ENCODE results near the gene KCNN1. TPM values are rescaled to one million over a fixed set of nuclear protein-coding genes. Genes with fewer than 3 reads are reported as not detected.

The KCNN1 gene
- total RNA-seq, 1 donor from 2014 or later = 1.5 TPM

DNA sequence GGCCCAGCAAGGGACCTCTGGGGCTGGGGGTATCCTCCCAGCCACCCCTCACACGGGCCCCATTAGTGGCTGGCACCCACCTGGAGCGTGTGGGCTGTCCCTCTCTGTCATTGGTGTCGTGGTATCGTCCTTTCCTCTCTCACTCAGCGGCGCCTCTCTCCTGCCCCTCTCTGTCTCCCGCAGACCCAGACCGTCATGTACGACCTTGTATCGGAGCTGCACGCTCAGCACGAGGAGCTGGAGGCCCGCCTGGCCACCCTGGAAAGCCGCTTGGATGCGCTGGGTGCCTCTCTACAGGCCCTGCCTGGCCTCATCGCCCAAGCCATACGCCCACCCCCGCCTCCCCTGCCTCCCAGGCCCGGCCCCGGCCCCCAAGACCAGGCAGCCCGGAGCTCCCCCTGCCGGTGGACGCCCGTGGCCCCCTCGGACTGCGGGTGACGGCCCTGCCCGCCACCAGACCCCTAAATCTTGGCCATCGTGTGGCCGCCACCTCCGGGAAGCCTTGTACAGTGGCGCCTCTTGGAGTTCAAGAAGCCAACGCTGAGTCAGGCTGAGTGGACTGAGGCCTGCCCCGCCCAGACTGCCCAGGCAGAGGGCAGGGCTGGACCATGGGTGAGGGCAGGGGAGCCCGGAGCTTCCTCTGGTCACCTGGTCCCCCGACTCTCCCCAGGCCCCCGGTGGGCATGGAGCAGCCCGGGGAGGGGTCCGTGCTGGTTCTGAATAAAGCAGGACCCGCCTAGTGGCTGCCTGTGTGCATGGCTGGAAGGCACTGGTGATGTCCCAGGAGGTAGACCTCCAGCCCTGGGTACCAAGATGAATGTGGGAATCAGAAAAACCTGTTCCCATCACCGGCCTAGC, 31.3 kb downstream of the KCNN1 start:
- Histone ChIP-seq H3K9ac (ENCODE audit: low read length) (no peak overlapping the region), H3K36me3 (ENCODE audit: insufficient read depth, low read length) (no peaks in the 10 kb centered on the region), H3K4me2 (ENCODE audit: low read length) (no peak overlapping the region), H3K4me3 (ENCODE audit: insufficient read depth, low read depth, low read length) (no peak overlapping the region), H3K79me2 (ENCODE audit: insufficient read depth, low read length) (peaks cover 8% of the 10 kb centered on the region), H3K27me3 (ENCODE audit: insufficient read depth, low read length) (no peaks in the 10 kb centered on the region), H4K20me1 (ENCODE audit: insufficient read depth, low read length) (peaks cover 4% of the 10 kb centered on the region), H3K9me3 (ENCODE audit: insufficient read depth, low read depth, low read length) (no peaks in the 10 kb centered on the region), H3K27ac (ENCODE audit: low read depth, low read length) (no peak overlapping the region), H2AFZ (ENCODE audit: low read depth, low read length) (peak overlapping the region; percentile 41), H3K4me1 (ENCODE audit: insufficient read depth, low read length) (peaks cover 5% of the 10 kb centered on the region)
- Mint-ChIP-seq H3K9me3 (ENCODE audit: unreplicated experiment) (no peaks in the 10 kb centered on the region), H3K27me3 (ENCODE audit: low read depth, unreplicated experiment) (peaks cover 10% of the 10 kb centered on the region), H3K4me3 (ENCODE audit: unreplicated experiment) (no peak overlapping the region), H3K27ac (ENCODE audit: unreplicated experiment) (no peak overlapping the region), H3K4me1 (ENCODE audit: low read depth, unreplicated experiment) (no peaks in the 10 kb centered on the region), H3K36me3 (ENCODE audit: low read depth, unreplicated experiment) (no peaks in the 10 kb centered on the region)
- FAIRE-seq = no peak
- TF ChIP-seq, protein P1, sequence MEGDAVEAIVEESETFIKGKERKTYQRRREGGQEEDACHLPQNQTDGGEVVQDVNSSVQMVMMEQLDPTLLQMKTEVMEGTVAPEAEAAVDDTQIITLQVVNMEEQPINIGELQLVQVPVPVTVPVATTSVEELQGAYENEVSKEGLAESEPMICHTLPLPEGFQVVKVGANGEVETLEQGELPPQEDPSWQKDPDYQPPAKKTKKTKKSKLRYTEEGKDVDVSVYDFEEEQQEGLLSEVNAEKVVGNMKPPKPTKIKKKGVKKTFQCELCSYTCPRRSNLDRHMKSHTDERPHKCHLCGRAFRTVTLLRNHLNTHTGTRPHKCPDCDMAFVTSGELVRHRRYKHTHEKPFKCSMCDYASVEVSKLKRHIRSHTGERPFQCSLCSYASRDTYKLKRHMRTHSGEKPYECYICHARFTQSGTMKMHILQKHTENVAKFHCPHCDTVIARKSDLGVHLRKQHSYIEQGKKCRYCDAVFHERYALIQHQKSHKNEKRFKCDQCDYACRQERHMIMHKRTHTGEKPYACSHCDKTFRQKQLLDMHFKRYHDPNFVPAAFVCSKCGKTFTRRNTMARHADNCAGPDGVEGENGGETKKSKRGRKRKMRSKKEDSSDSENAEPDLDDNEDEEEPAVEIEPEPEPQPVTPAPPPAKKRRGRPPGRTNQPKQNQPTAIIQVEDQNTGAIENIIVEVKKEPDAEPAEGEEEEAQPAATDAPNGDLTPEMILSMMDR (IDR thresholded peaks at IDR 0.05; ENCODE audit: insufficient read depth, low read depth, low read length) = peak; percentile 9
- TF ChIP-seq EZH2 (IDR thresholded peaks at IDR 0.05; ENCODE audit: insufficient read depth, low read length) = no peak
- DNase-seq (ENCODE audit: low read depth) = no peak

DNA sequence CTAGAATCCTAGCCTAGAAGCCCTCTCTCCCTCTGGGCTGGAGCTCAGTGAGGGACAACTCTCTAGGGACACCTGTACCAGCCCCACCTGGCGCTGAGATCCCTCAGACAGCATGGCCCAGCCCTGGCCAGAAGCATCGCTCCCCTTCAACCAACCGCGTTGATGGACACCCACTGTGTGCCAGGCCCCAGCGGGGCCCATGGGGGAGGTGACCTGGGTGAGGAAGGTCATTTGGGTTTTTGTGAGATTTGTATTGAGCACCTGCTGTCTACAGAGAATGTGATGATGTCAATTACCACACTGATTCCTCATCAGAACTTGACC, 31.9 kb downstream of the KCNN1 start:
- no peak overlapping the region for H3K4me2 ChIP-seq (ENCODE audit: low read length)
- TF ChIP-seq, protein P1 (IDR thresholded peaks at IDR 0.05; ENCODE audit: insufficient read depth, low read depth, low read length) = no peak
- no peak for TF ChIP-seq EZH2 (IDR thresholded peaks at IDR 0.05; ENCODE audit: insufficient read depth, low read length)
- no peak overlapping the region for H3K27ac ChIP-seq (ENCODE audit: low read depth, low read length)
- peaks cover 10% of the 10 kb centered on the region for H3K27me3 Mint-ChIP-seq (ENCODE audit: low read depth, unreplicated experiment)
- H3K4me1 ChIP-seq (ENCODE audit: insufficient read depth, low read length) = peaks cover 5% of the 10 kb centered on the region
- no peak overlapping the region for H3K4me3 ChIP-seq (ENCODE audit: insufficient read depth, low read depth, low read length)
- no peak for FAIRE-seq
- no peak overlapping the region for H2AFZ ChIP-seq (ENCODE audit: low read depth, low read length)
- no peaks in the 10 kb centered on the region for H3K36me3 Mint-ChIP-seq (ENCODE audit: low read depth, unreplicated experiment)
- no peak overlapping the region for H3K27ac Mint-ChIP-seq (ENCODE audit: unreplicated experiment)
- no peak overlapping the region for H3K9ac ChIP-seq (ENCODE audit: low read length)
- peaks cover 4% of the 10 kb centered on the region for H4K20me1 ChIP-seq (ENCODE audit: insufficient read depth, low read length)
- no peaks in the 10 kb centered on the region for H3K4me1 Mint-ChIP-seq (ENCODE audit: low read depth, unreplicated experiment)
- no peaks in the 10 kb centered on the region for H3K9me3 Mint-ChIP-seq (ENCODE audit: unreplicated experiment)
- peak overlapping the region; percentile 43 for H3K4me3 Mint-ChIP-seq (ENCODE audit: unreplicated experiment)
- H3K27me3 ChIP-seq (ENCODE audit: insufficient read depth, low read length) = no peaks in the 10 kb centered on the region
- H3K36me3 ChIP-seq (ENCODE audit: insufficient read depth, low read length) = no peaks in the 10 kb centered on the region
- peaks cover 8% of the 10 kb centered on the region for H3K79me2 ChIP-seq (ENCODE audit: insufficient read depth, low read length)
- no peaks in the 10 kb centered on the region for H3K9me3 ChIP-seq (ENCODE audit: insufficient read depth, low read depth, low read length)
- DNase-seq (ENCODE audit: low read depth) = no peak
